Chondrocyte (in vitro differentiated cells): Measurements from ENCODE around the gene DNAH2. TPM values are rescaled to one million over a fixed set of nuclear protein-coding genes. Genes with fewer than 3 reads are reported as not detected.

ENCODE experiments used
- DNase-seq: peaks from one replicate; pipeline ENCODE4 v3.0.0; 2021; ENCODE audit warnings: mixed read lengths, low spot score
- H3K27ac Mint-ChIP-seq: one replicate; pipeline ENCODE4 v1.8.0; 2021; ENCODE audit warnings: mild to moderate bottlenecking, moderate library complexity, mixed read lengths; ENCODE audit not compliant: unreplicated experiment
- H3K27me3 Mint-ChIP-seq: 2 replicates; pipeline ENCODE4 v1.8.0; 2021; ENCODE audit warnings: low read depth, mixed read lengths
- H3K36me3 Mint-ChIP-seq: 2 replicates; pipeline ENCODE4 v1.8.0; 2021; ENCODE audit warnings: low read depth, mixed read lengths
- H3K4me1 Mint-ChIP-seq: 2 replicates; pipeline ENCODE4 v1.8.0; 2021; ENCODE audit warnings: low read depth, mild to moderate bottlenecking, mixed read lengths
- H3K4me3 Mint-ChIP-seq: one replicate; pipeline ENCODE4 v1.8.0; 2021; ENCODE audit warnings: mild to moderate bottlenecking, moderate library complexity, mixed read lengths; ENCODE audit not compliant: unreplicated experiment
- H3K9me3 Mint-ChIP-seq: 2 replicates; pipeline ENCODE4 v1.8.0; 2021; ENCODE audit warnings: low read depth, mixed read lengths
- total RNA-seq: library from RNA; stranded (reverse); gene quantifications from 3 replicates; pipeline ENCODE4 v1.2.1, GENCODE V29; 2021
- TF ChIP-seq, protein P1 (sequence below): fragments of 200-600 bp; sonication (generic); IDR thresholded peaks from 2 replicates; pipeline ENCODE4 v1.5.0; 2021; ENCODE audit warnings: antibody characterized with exemption, mild to moderate bottlenecking, moderate library complexity

Gene DNAH2
- total RNA-seq, 1 donor from 2014 or later: not detected

DNA sequence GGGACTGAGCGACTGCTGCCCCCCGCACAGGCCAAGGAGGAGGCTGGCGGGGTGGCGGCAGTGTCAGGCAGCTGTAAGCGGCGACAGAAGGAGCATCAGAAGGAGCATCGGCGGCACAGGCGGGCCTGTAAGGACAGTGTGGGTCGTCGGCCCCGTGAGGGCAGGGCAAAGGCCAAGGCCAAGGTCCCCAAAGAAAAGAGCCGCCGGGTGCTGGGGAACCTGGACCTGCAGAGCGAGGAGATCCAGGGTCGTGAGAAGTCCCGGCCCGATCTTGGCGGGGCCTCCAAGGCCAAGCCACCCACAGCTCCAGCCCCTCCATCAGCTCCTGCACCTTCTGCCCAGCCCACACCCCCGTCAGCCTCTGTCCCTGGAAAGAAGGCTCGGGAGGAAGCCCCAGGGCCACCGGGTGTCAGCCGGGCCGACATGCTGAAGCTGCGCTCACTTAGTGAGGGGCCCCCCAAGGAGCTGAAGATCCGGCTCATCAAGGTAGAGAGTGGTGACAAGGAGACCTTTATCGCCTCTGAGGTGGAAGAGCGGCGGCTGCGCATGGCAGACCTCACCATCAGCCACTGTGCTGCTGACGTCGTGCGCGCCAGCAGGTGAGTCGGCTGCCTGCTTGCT, 131.7 kb downstream of the DNAH2 start:
- Mint-ChIP-seq H3K4me3 (no peak overlapping the region), H3K27ac (no peak overlapping the region), H3K9me3 (no peaks in the 10 kb centered on the region), H3K4me1 (peaks cover 11% of the 10 kb centered on the region), H3K27me3 (no peaks in the 10 kb centered on the region), H3K36me3 (peaks cover 16% of the 10 kb centered on the region)
- TF ChIP-seq, protein P1, sequence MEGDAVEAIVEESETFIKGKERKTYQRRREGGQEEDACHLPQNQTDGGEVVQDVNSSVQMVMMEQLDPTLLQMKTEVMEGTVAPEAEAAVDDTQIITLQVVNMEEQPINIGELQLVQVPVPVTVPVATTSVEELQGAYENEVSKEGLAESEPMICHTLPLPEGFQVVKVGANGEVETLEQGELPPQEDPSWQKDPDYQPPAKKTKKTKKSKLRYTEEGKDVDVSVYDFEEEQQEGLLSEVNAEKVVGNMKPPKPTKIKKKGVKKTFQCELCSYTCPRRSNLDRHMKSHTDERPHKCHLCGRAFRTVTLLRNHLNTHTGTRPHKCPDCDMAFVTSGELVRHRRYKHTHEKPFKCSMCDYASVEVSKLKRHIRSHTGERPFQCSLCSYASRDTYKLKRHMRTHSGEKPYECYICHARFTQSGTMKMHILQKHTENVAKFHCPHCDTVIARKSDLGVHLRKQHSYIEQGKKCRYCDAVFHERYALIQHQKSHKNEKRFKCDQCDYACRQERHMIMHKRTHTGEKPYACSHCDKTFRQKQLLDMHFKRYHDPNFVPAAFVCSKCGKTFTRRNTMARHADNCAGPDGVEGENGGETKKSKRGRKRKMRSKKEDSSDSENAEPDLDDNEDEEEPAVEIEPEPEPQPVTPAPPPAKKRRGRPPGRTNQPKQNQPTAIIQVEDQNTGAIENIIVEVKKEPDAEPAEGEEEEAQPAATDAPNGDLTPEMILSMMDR: no peak
- DNase-seq: no peak

DNA sequence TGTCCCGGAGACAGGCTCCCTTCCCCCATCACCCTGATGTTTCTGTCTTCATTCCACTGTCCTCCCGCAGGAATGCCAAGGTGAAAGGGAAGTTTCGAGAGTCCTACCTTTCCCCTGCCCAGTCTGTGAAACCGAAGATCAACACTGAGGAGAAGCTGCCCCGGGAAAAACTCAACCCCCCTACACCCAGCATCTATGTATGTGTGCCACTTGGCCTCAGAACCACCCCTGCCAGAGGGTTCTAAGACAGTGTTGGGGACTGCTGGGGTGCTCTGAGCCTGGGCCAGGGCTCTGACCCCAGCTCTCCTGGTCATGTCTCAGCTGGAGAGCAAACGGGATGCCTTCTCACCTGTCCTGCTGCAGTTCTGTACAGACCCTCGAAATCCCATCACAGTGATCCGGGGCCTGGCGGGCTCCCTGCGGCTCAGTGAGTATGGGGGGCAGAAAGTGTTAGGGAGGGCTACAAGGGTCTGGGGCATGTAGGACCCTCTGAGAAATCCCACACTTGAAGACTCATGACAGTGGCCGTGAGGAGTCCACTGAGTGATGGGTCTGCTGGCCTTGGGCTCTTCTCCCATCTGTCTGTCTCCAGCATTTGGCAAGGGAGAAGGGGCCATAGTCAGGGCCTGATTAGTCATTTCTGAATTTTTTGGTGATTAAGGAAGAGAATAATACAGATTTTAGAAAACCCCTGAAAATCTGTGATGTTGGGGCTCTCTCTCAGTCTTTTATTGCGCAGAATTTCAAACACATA, 132.4 kb downstream of the DNAH2 start:
- peaks cover 16% of the 10 kb centered on the region for H3K36me3 Mint-ChIP-seq

DNA sequence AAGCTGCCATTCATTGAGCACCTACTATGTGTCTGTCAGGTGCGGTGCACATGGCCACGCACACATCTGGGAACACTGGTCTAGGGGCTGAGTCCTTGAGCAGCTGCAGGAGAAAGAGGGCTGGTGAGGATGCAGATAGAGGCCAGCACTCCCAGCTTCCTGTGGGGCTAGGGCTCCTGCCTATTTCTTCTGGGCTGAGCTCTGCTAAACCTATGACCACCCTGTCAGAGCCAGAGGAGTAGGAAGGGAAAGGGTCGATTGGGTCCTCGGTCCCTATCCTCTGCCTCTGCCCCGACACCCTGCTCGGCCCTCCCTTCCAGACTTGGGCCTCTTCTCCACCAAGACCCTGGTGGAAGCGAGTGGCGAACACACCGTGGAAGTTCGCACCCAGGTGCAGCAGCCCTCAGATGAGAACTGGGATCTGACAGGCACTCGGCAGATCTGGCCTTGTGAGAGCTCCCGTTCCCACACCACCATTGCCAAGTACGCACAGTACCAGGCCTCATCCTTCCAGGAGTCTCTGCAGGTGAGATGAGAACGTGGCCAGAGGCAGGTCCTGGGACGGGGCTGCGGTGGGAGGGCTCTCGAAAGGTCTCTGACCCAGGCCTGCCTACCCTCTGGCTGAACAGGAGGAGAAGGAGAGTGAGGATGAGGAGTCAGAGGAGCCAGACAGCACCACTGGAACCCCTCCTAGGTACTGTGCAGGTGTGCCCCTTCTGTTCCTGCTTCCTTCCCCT, 133.3 kb downstream of the DNAH2 start:
- peaks cover 16% of the 10 kb centered on the region for H3K36me3 Mint-ChIP-seq
- TF ChIP-seq, protein P1: no peak
- H3K27me3 Mint-ChIP-seq: no peaks in the 10 kb centered on the region
- peaks cover 5% of the 10 kb centered on the region for H3K4me1 Mint-ChIP-seq
- peak overlapping the region; percentile 49 for H3K27ac Mint-ChIP-seq
- DNase-seq: no peak
- H3K9me3 Mint-ChIP-seq: no peaks in the 10 kb centered on the region
- no peak overlapping the region for H3K4me3 Mint-ChIP-seq

More for the DNA sequence above, 132.4 kb downstream of the DNAH2 start:
- H3K9me3 Mint-ChIP-seq: no peaks in the 10 kb centered on the region
- H3K27me3 Mint-ChIP-seq: no peaks in the 10 kb centered on the region
- H3K4me1 Mint-ChIP-seq: peaks cover 9% of the 10 kb centered on the region
- TF ChIP-seq, protein P1: no peak
- H3K4me3 Mint-ChIP-seq: no peak overlapping the region
- no peak overlapping the region for H3K27ac Mint-ChIP-seq
- DNase-seq: no peak

DNA sequence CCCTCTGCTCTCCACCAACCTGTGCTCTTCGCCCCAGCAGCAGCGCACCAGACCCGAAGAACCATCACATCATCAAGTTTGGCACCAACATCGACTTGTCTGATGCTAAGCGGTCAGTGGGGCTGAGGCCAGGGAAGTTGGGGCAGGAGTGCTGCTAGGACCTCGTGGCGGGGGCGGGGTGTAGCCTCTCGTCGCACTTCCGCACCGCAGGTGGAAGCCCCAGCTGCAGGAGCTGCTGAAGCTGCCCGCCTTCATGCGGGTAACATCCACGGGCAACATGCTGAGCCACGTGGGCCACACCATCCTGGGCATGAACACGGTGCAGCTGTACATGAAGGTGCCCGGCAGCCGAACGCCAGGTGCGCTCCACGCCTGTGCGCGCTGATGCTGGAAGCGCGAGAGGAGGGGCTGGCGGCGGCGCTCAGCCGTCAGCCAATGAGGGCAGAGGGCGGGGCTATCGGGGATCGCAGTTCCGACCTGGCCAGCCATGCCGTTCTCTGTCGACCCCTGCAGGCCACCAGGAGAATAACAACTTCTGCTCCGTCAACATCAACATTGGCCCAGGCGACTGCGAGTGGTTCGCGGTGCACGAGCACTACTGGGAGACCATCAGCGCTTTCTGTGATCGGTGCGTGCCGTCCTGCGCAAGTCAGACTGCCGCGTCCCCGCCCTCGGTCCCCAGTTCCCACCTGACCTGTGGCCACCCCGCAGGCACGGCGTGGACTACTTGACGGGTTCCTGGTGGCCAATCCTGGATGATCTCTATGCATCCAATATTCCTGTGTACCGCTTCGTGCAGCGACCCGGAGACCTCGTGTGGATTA, 134.1 kb downstream of the DNAH2 start:
- Mint-ChIP-seq H3K27ac (peak overlapping the region; percentile 49), H3K36me3 (peaks cover 16% of the 10 kb centered on the region), H3K9me3 (no peaks in the 10 kb centered on the region), H3K4me1 (peaks cover 5% of the 10 kb centered on the region), H3K4me3 (no peak overlapping the region), H3K27me3 (no peaks in the 10 kb centered on the region)
- peak; percentile 93 for DNase-seq
- TF ChIP-seq, protein P1: peak; percentile 91
